H1 (cell line): ENCODE measurements around the gene PDZRN3. TPM values are rescaled to one million over a fixed set of nuclear protein-coding genes. Genes with fewer than 3 reads are reported as not detected.

Experiments
- GTF2F1 ChIP-seq: IDR thresholded peaks from 2 replicates; pipeline ENCODE4 v1.6.1; 2012; ENCODE audit warnings: low read depth, low read length, improper control_type of control experiment, borderline replicate concordance
- JUN ChIP-seq: IDR thresholded peaks from 2 replicates; pipeline ENCODE4 v1.6.1; 2011; ENCODE audit warnings: low read depth, mild to moderate bottlenecking, improper control_type of control experiment, low read length
- RNF2 ChIP-seq: fragments of 200-900, 300-1000 bp; sonication (generic); IDR thresholded peaks from 2 replicates; pipeline ENCODE4 v1.7.1; 2016; ENCODE audit warnings: borderline replicate concordance, low read depth, mild to moderate bottlenecking, antibody characterized with exemption, low read length; ENCODE audit not compliant: poor library complexity, severe bottlenecking; ENCODE audit errors: missing control alignments
- SUZ12 ChIP-seq: fragments of 200-600 bp; sonication (generic); IDR thresholded peaks from 2 replicates; pipeline ENCODE4 v1.6.1; 2012; ENCODE audit warnings: mild to moderate bottlenecking, inconsistent platforms, low read length, moderate library complexity, mixed read lengths
- ZNF274 ChIP-seq: IDR thresholded peaks from 2 replicates; pipeline ENCODE4 v1.7.0; 2012; ENCODE audit warnings: low read length, borderline replicate concordance; ENCODE audit errors: extremely low read depth
- polyA plus RNA-seq, 7 experiments: library from polyadenylated mRNA; depleted of rRNA in 3 of 7; stranded (reverse) in 5 of 7; unstranded in 2 of 7; fragments of >200 nt in 5 of 7; fragments of 200-250 nt in 2 of 7; gene quantifications; 1 replicate in 5 of 7; 2 replicates in 1 of 7; 4 replicates in 1 of 7; pipeline versions ENCODE4 v1.2.1 to v1.2.3, GENCODE V29; 2011 to 2013; ENCODE audit warnings: missing spikeins in 2 of 7, mixed read lengths in 2 of 7
- total RNA-seq: library from RNA; stranded (reverse); fragmentation: NEBNext Ultra II Directional; extraction: Animal tissue kit (Norgen Biotek cat#: 25700); gene quantifications from 2 replicates; pipeline ENCODE4 v1.2.1, GENCODE V29; 2021
- TF ChIP-seq, protein P1 (sequence below): fragments of 300-600 bp; sonication (generic); IDR thresholded peaks from 2 replicates; pipeline ENCODE4 v1.7.1; 2012; ENCODE audit warnings: low read length, moderate library complexity, mild to moderate bottlenecking, inconsistent platforms; ENCODE audit not compliant: insufficient replicate concordance

PDZRN3 gene
- total and polyA plus RNA-seq, 2 of the 8 experiments (the other 6 are each of a cell fraction or from before 2014, with no cell fraction given), result 4.2 to 20.5 TPM

DNA sequence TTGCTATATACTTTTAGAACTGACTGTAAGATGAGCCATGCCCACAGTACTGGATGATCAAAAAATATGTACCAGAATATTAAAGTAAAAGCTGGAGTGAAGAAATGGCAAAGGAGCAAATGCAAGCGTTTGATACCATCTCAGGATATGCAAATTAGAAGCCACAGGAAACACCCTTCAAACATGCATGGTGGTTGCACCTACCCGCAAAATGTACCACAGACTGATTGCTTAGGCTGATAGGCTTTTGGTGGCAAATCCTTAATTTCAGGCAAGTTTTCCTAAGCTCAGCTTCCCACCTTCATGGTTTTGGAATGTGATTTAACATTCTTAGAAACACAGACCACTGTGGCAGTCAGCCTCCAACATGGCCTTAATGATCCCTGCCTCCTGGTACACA is 149.0 kb downstream of the PDZRN3 start (continued):
- TF ChIP-seq, protein P1, sequence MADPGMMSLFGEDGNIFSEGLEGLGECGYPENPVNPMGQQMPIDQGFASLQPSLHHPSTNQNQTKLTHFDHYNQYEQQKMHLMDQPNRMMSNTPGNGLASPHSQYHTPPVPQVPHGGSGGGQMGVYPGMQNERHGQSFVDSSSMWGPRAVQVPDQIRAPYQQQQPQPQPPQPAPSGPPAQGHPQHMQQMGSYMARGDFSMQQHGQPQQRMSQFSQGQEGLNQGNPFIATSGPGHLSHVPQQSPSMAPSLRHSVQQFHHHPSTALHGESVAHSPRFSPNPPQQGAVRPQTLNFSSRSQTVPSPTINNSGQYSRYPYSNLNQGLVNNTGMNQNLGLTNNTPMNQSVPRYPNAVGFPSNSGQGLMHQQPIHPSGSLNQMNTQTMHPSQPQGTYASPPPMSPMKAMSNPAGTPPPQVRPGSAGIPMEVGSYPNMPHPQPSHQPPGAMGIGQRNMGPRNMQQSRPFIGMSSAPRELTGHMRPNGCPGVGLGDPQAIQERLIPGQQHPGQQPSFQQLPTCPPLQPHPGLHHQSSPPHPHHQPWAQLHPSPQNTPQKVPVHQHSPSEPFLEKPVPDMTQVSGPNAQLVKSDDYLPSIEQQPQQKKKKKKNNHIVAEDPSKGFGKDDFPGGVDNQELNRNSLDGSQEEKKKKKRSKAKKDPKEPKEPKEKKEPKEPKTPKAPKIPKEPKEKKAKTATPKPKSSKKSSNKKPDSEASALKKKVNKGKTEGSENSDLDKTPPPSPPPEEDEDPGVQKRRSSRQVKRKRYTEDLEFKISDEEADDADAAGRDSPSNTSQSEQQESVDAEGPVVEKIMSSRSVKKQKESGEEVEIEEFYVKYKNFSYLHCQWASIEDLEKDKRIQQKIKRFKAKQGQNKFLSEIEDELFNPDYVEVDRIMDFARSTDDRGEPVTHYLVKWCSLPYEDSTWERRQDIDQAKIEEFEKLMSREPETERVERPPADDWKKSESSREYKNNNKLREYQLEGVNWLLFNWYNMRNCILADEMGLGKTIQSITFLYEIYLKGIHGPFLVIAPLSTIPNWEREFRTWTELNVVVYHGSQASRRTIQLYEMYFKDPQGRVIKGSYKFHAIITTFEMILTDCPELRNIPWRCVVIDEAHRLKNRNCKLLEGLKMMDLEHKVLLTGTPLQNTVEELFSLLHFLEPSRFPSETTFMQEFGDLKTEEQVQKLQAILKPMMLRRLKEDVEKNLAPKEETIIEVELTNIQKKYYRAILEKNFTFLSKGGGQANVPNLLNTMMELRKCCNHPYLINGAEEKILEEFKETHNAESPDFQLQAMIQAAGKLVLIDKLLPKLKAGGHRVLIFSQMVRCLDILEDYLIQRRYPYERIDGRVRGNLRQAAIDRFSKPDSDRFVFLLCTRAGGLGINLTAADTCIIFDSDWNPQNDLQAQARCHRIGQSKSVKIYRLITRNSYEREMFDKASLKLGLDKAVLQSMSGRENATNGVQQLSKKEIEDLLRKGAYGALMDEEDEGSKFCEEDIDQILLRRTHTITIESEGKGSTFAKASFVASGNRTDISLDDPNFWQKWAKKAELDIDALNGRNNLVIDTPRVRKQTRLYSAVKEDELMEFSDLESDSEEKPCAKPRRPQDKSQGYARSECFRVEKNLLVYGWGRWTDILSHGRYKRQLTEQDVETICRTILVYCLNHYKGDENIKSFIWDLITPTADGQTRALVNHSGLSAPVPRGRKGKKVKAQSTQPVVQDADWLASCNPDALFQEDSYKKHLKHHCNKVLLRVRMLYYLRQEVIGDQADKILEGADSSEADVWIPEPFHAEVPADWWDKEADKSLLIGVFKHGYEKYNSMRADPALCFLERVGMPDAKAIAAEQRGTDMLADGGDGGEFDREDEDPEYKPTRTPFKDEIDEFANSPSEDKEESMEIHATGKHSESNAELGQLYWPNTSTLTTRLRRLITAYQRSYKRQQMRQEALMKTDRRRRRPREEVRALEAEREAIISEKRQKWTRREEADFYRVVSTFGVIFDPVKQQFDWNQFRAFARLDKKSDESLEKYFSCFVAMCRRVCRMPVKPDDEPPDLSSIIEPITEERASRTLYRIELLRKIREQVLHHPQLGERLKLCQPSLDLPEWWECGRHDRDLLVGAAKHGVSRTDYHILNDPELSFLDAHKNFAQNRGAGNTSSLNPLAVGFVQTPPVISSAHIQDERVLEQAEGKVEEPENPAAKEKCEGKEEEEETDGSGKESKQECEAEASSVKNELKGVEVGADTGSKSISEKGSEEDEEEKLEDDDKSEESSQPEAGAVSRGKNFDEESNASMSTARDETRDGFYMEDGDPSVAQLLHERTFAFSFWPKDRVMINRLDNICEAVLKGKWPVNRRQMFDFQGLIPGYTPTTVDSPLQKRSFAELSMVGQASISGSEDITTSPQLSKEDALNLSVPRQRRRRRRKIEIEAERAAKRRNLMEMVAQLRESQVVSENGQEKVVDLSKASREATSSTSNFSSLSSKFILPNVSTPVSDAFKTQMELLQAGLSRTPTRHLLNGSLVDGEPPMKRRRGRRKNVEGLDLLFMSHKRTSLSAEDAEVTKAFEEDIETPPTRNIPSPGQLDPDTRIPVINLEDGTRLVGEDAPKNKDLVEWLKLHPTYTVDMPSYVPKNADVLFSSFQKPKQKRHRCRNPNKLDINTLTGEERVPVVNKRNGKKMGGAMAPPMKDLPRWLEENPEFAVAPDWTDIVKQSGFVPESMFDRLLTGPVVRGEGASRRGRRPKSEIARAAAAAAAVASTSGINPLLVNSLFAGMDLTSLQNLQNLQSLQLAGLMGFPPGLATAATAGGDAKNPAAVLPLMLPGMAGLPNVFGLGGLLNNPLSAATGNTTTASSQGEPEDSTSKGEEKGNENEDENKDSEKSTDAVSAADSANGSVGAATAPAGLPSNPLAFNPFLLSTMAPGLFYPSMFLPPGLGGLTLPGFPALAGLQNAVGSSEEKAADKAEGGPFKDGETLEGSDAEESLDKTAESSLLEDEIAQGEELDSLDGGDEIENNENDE, result no peak
- no peak for TF ChIP-seq ZNF274
- TF ChIP-seq RNF2, result no peak
- no peak for TF ChIP-seq SUZ12
- no peak for TF ChIP-seq GTF2F1
- TF ChIP-seq JUN, result no peak
